Measurements from ENCODE around the gene R3HDM2.

DNA sequence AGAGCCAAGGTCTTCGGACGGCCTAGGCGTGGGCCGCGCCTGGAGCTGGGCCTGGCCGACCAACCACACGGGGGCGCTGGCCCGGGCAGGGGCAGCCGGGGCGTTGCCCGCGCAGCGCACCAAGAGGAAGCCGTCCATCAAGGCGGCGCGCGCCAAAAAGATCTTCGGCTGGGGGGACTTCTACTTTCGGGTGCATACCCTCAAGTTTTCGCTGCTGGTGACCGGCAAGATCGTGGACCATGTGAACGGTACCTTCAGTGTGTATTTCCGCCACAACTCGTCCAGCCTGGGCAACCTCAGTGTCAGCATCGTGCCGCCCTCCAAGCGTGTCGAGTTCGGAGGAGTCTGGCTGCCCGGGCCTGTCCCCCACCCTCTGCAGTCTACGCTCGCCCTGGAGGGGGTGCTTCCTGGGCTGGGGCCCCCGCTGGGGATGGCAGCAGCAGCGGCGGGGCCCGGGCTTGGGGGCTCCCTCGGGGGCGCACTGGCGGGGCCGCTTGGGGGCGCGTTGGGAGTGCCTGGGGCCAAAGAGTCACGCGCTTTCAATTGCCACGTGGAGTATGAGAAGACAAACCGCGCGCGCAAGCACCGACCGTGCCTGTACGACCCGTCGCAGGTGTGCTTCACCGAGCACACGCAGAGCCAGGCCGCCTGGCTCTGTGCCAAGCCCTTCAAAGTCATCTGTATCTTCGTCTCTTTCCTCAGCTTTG is 205.7 kb downstream of the R3HDM2 start:
- TF ChIP-seq POLR2A (IDR thresholded peaks at IDR 0.05; ENCODE audit: low read depth) = no peak
- TF ChIP-seq POLR2AphosphoS5 (IDR thresholded peaks at IDR 0.05) = no peak
- TF ChIP-seq, protein P1, sequence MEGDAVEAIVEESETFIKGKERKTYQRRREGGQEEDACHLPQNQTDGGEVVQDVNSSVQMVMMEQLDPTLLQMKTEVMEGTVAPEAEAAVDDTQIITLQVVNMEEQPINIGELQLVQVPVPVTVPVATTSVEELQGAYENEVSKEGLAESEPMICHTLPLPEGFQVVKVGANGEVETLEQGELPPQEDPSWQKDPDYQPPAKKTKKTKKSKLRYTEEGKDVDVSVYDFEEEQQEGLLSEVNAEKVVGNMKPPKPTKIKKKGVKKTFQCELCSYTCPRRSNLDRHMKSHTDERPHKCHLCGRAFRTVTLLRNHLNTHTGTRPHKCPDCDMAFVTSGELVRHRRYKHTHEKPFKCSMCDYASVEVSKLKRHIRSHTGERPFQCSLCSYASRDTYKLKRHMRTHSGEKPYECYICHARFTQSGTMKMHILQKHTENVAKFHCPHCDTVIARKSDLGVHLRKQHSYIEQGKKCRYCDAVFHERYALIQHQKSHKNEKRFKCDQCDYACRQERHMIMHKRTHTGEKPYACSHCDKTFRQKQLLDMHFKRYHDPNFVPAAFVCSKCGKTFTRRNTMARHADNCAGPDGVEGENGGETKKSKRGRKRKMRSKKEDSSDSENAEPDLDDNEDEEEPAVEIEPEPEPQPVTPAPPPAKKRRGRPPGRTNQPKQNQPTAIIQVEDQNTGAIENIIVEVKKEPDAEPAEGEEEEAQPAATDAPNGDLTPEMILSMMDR (IDR thresholded peaks at IDR 0.05) = peak; percentile 46 to 58 (median 46)

Measured in esophagus muscularis mucosa (tissue), 3 donors.